NOMO-1 treated with DMSO at 0.1 percent for 48 hours (cell line): ENCODE data around the gene UQCR11.

Source experiments
- DNase-seq: peaks from one replicate; lab custom pipeline; 2025; ENCODE audit not compliant: unreplicated experiment; lab: John Stamatoyannopoulos, UW

UQCR11 gene

GRCh38 chr19:1618157-1619093 is 13.2 kb upstream of the UQCR11 start:
- DNase-seq: no peak

- no peak for DNase-seq
These were observed 11.6 kb upstream of the UQCR11 start for GRCh38 chr19:1616875-1617274.

GRCh38 chr19:1616396-1616795 is 11.1 kb upstream of the UQCR11 start:
- DNase-seq: no peak

- no peak for DNase-seq
These were observed 10.0 kb upstream of the UQCR11 start for GRCh38 chr19:1615156-1615765.

- no peak for DNase-seq
These were observed 8.7 kb upstream of the UQCR11 start for GRCh38 chr19:1613808-1614570.

GRCh38 chr19:1613146-1613545 is 7.9 kb upstream of the UQCR11 start:
- no peak for DNase-seq

GRCh38 chr19:1612114-1613086 is 7.1 kb upstream of the UQCR11 start:
- DNase-seq: no peak

- no peak for DNase-seq
These were observed 6.1 kb upstream of the UQCR11 start for GRCh38 chr19:1611353-1611752.

- DNase-seq: no peak
These were observed 5.3 kb upstream of the UQCR11 start for GRCh38 chr19:1610579-1610978.

- DNase-seq: no peak
These were observed 4.6 kb upstream of the UQCR11 start for GRCh38 chr19:1609680-1610474.

- DNase-seq: no peak
These were observed 3.8 kb upstream of the UQCR11 start for GRCh38 chr19:1609103-1609396.

GRCh38 chr19:1608359-1609102 is 3.3 kb upstream of the UQCR11 start:
- DNase-seq: no peak

GRCh38 chr19:1606138-1606651 is 933 bp upstream of the UQCR11 start:
- no peak for DNase-seq

GRCh38 chr19:1602091-1602707 is 3.1 kb downstream of the UQCR11 start:
- no peak for DNase-seq

GRCh38 chr19:1601613-1602064 is 3.6 kb downstream of the UQCR11 start:
- DNase-seq: no peak

- no peak for DNase-seq
These were observed 5.8 kb downstream of the UQCR11 start for GRCh38 chr19:1599460-1599846.

- no peak for DNase-seq
These were observed 6.3 kb downstream of the UQCR11 start for GRCh38 chr19:1598777-1599459.

GRCh38 chr19:1593501-1593772 is 11.8 kb downstream of the UQCR11 start:
- DNase-seq: no peak
